ENCODE measurements around the gene KRTAP21-2.
"Not testable (repeated sequence)": the region's sequence is repeated elsewhere in the genome, so short reads cannot be mapped to it uniquely, and the experiment has no call there.

The KRTAP21-2 gene

GRCh38 chr21:30747159-30747558, at the start of gene KRTAP21-2:
Gene KRTAP21-2, minus strand, starts transcription at chr21:30747259. Its CDS starts 57 bp downstream, at chr21:30747202.
- DNase-seq: no peak

- no peak for DNase-seq
Observed at GRCh38 chr21:30793581-30794314, 46.7 kb upstream of the KRTAP21-2 start.

DNA sequence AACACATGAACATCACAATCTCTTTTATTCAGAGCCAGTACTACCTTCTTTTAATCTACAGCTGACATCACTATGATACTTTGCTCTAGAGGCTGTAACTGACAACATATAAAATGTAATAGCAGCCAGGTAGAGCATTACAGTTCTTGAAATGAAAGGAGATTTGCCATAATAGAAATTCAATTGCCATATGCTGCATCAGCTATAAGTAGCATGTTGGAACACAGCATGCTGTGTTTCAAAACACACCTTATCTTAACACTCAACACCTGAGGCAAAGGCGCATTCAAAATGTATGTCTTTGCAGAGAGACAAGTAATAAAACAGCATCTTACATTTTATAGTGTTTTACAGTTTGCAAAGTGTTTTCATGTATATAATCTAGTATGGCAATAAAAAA, 32.2 kb upstream of the KRTAP21-2 start:
- DNase-seq: no peak

DNA sequence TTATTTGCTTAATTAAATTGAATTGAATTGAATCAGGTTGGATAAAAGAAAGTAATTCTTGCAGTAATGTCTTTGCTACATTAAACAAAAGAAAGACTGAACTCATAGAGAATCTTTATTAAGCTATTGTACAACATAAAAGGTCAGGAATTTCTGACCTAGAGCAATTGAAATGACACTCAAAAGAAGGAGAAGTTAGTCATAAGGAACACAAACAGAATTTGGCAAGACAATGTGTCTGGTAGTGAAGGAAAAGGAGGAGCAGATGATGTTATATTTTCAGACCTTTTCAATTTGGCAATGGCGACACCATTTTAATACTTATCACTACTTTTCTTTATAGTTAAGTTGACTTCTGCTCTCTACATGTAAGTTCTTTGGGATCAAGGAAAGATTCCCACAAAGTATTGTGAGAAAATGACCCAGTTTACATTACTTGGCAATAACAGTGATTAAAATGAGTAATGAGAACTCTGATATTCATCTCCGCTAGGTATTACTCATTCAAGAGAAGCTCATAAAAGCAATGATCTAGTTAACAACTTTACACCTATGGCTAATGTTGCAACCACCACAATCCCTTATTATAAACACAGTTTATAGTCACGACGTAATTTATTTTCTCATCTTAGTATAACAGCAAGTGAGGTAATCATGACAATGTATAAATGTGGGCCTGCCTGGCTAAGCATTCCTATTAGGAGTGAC, 22.8 kb upstream of the KRTAP21-2 start:
- DNase-seq: no peak

DNA sequence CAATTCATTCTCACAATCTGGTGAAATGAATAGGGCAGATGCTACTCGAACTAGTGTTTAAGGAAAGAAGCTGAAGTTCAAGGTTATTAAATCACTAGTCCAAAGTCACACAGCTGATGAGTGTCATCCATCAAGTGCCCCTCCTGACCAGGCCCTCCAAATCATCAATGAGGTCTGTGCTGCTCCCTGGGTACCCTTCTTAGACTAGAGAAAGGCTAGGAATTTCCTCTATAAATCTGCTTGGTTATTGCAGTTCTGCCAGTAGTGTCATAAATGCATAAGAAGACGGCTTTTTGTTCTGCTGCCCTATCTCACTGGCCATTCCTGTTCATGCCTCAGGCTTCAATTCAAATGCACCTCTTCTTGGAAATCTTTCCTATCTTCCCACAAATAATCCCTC, 13.7 kb upstream of the KRTAP21-2 start:
- no peak for DNase-seq

- DNase-seq: no peak
Observed at GRCh38 chr21:30758306-30758705, 11.2 kb upstream of the KRTAP21-2 start.

DNA sequence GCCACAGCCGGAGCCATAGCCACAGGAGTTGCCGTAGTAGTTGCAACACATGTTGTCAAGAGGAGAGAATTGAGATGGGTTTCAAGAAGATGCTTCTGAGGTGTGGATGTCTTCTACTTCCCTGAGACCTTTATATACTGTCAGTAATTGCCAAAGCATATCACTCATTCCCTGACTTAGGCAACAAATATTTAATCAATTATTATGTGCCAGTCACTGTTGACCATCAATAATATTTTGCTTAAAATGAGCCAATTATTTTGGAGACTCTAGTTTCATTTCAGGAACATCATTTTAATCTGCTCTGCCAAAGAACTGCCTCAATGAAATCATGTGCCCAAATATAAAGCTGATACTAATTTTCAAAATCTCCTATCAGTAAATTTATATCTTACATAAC, 8.3 kb upstream of the KRTAP21-2 start, which contains the start of gene KRTAP21-1:
Gene KRTAP21-1, minus strand, starts transcription at position 101 of the 400 bp plus-strand sequence. Its CDS starts 50 bp downstream, at position 51.
- not testable (repeated sequence) for DNase-seq

- no peak for DNase-seq
Observed at GRCh38 chr21:30740462-30740861, 6.6 kb downstream of the KRTAP21-2 start.

DNA sequence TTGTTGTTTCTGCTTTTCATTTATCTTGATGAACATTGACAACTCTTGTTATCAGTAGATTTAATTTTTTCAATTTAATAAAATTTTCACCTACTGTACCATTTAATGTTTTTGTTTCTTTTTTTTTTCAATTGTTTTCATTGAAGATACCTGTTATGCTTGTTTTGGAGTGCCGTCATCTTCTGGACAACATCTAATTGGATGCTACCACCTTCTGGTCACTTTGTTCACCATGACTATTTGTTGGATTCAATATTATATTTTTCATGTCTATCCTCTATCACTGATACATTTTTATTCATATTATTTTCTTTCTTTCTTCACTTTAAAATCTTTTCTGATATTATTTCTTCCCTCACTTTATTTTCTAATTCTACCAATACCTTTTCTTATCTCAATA, 14.0 kb downstream of the KRTAP21-2 start:
- DNase-seq: no peak

GRCh38 chr21:30726726-30727125, 20.3 kb downstream of the KRTAP21-2 start:
- DNase-seq: no peak

DNA sequence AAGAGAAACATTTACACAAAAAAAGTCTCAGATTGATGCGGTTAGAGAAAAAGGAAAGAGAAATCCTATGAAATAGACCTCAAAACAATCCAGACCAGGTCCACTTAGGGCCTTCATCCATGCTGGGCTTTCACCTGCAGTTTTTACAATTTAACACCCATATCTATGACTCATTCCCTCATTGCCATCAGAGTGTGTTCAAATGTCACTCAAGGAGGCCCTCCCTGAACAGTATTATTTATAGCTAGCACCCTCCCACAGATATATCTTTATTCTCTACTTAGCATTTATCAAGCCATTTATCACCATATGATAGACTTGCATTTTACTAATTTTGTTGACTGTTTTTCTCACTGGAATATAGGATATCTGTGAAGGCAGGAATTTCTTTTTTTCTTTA, 27.7 kb downstream of the KRTAP21-2 start:
- no peak for DNase-seq

DNA sequence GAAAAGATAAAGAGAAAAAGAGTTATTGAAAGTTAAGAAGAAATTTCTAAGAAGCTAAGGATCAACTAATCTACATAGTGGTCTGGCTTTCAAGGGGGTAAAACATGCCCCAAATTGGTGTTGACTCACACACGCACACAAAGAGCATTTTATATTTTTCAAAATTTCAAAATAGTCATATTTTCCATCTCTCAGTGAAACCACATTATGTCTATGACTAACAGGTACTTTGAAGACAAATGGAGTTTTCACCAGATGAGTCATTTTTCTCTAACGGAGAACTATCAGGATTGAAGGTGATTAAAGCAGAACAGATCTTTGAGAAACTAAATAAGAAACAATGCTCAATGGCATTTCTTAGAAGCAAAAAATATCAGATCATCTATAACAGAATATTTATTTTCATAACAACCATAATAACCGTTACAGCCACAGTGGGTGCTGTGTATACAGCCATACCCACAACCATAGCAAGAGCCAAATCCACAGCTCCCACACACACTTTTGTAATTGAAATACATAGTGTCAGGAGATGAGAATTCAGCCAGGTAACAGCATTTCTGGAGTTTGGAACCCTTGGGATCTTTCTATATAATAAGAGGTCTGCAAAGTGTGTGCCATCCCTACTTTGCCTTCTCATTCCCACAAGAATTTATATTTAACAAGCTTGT, 28.7 kb downstream of the KRTAP21-2 start, which contains the start of gene KRTAP21-3:
Gene KRTAP21-3, minus strand, starts transcription at position 539 of the 671 bp plus-strand sequence. Its CDS starts 18 bp downstream, at position 521.
- DNase-seq: no peak

GRCh38 chr21:30717105-30717504, 30.0 kb downstream of the KRTAP21-2 start:
- no peak for DNase-seq

DNA sequence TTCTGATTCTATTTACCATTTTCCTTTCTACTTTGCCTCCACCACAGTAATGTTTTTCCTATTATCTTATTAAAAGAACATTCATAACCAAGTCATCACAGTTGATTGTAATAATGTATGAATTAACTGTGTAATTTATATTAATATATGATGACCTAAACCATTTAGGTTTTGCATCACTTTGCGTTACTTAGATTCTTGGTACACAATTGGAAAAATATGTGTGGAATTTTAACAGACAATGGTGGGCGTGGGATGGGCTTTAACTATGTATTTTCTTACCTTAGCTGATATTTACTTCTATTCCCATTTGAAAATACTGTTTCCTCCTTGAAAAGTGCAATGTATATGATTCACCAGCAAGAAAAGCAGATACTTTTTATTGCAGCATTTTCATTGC, 32.1 kb downstream of the KRTAP21-2 start:
- DNase-seq: no peak

DNA sequence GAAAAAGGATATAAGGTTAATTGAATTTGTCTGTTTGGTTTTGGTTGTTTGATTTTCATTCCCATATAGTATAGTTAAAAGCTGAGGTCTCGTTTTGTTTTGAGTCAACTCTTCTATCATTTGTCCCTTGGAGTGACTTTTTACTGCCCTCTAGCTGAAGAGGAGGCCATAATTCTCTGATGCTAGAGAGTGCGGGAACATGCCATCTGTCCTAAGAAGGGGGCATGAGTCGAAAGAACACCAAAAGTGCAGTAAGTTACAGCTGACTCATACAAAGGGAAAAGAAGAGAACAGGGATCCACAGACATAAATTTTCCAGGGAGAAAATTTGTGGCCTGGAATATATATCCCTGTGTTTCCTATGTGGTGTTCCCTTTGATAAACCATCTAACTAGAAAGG, 32.6 kb downstream of the KRTAP21-2 start:
- DNase-seq: no peak

DNA sequence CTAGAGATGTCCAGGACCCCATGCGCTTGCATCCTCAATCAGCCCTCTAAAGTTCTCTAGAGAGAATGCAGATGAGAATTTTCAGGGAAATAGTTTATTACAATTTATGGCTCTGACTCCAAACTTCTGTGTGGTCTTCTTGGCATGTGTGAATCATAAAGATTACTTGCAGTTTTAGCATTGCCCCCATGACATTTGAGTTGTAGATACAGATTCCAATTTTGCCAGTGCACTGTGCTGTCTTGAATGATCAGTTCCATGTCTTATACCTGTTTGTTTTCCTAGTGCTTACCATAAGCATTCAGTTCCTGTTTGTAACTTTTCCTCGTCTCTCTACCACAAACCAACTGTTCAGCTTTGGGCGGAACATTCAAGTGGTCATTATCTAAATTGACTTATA, 33.3 kb downstream of the KRTAP21-2 start:
- no peak for DNase-seq

DNA sequence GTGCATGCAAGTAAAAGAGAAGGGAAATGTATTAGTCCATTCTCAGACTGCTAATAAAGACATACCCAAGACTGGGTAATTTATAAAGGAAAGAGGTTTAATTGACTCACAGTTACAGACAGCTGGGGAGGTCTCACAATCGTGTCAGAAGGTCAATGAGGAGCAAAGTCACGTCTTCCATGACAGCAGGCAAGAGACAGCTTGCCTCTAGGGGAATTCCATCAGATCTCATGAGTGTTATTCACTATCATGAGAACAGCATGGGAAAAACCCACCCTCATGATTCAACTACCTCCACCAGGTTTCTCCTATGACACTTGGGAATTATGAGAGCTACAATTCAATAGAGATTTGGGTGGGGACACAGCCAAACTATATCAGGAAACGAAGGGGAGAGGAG, 36.6 kb downstream of the KRTAP21-2 start:
- DNase-seq: no peak

DNA sequence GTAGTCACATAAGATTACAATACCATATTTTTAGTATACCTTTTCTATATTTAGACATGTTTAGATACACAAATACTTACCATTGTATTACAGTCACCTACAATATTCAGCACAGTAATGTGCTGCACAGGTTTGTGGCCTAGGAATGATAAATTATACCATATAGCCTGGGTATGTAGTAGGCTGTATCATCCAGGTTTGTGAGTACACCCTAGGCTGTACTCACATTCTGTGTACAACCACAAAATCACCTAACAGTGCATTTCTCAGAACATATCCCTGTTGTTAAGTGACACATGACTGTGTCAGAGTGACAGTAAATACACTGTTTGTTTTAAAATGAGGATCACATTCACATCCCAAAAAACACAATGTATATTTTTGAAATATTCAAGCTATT, 39.6 kb downstream of the KRTAP21-2 start:
- no peak for DNase-seq

All from activated CD4-positive, CD25-positive, alpha-beta regulatory T cell (primary cell).